ENCODE results near the gene STK32C.

The STK32C gene

GRCh38 chr10:132169766-132170560 lies 137.8 kb downstream of the STK32C start:
- Histone ChIP-seq H3K27ac (replicated peaks) (no peak overlapping the region), H3K27me3 (ENCODE audit: insufficient read depth, poor library complexity, severe bottlenecking) (no peaks in the 10 kb centered on the region), H3K4me3 (replicated peaks; ENCODE audit: insufficient read depth, low read length) (no peak overlapping the region)
- DNase-seq (ENCODE audit: low read depth in 1 of 2, low spot score in 1 of 2) = no peak
- TF ChIP-seq REST (IDR thresholded peaks at IDR 0.05; ENCODE audit: insufficient replicate concordance, low read depth) (no peak), GABPA (IDR thresholded peaks at IDR 0.05; ENCODE audit: low read depth) (no peak), POLR2AphosphoS5 (IDR thresholded peaks at IDR 0.05; ENCODE audit: low read depth) (no peak), CTCF (IDR thresholded peaks at IDR 0.05; ENCODE audit: insufficient read depth, low read length) (no peak), SPI1 (IDR thresholded peaks at IDR 0.05; ENCODE audit: borderline replicate concordance, low read depth) (no peak)

- Histone ChIP-seq H3K27ac (replicated peaks) (no peak overlapping the region), H3K4me3 (replicated peaks; ENCODE audit: insufficient read depth, low read length) (no peak overlapping the region), H3K27me3 (ENCODE audit: insufficient read depth, poor library complexity, severe bottlenecking) (no peaks in the 10 kb centered on the region)
- no peak for DNase-seq (ENCODE audit: low read depth in 1 of 2, low spot score in 1 of 2)
- TF ChIP-seq REST (IDR thresholded peaks at IDR 0.05; ENCODE audit: insufficient replicate concordance, low read depth) (no peak), GABPA (IDR thresholded peaks at IDR 0.05; ENCODE audit: low read depth) (no peak), SPI1 (IDR thresholded peaks at IDR 0.05; ENCODE audit: borderline replicate concordance, low read depth) (no peak), CTCF (IDR thresholded peaks at IDR 0.05; ENCODE audit: insufficient read depth, low read length) (no peak), POLR2AphosphoS5 (IDR thresholded peaks at IDR 0.05; ENCODE audit: low read depth) (no peak)
Observed at GRCh38 chr10:132169031-132169765, 138.6 kb downstream of the STK32C start.

- H3K27ac ChIP-seq (replicated peaks) = no peak overlapping the region
- TF ChIP-seq SPI1 (IDR thresholded peaks at IDR 0.05; ENCODE audit: borderline replicate concordance, low read depth) = no peak
- TF ChIP-seq GABPA (IDR thresholded peaks at IDR 0.05; ENCODE audit: low read depth) = no peak
- TF ChIP-seq CTCF (IDR thresholded peaks at IDR 0.05; ENCODE audit: insufficient read depth, low read length) = no peak
- no peak for TF ChIP-seq REST (IDR thresholded peaks at IDR 0.05; ENCODE audit: insufficient replicate concordance, low read depth)
- TF ChIP-seq POLR2AphosphoS5 (IDR thresholded peaks at IDR 0.05; ENCODE audit: low read depth) = no peak
- no peaks in the 10 kb centered on the region for H3K27me3 ChIP-seq (ENCODE audit: insufficient read depth, poor library complexity, severe bottlenecking)
- H3K4me3 ChIP-seq (replicated peaks; ENCODE audit: insufficient read depth, low read length) = no peak overlapping the region
- DNase-seq (ENCODE audit: low read depth in 1 of 2, low spot score in 1 of 2) = no peak
Observed at GRCh38 chr10:132168571-132169030, 139.1 kb downstream of the STK32C start.
